AG04449 (cell line): Measurements from ENCODE around the gene SLU7.

ENCODE experiments used
- CTCF ChIA-PET: fragments of 350-600 bp; formaldehyde crosslinking; extraction: SDS; loops from one replicate; lab custom pipeline; 2021; ENCODE audit warnings: antibody characterized with exemption; lab: Yijun Ruan, JAX
- POLR2A ChIA-PET: fragments of 400-600, 350-600 bp; formaldehyde crosslinking; extraction: SDS; loops from one replicate; lab custom pipeline; 2020; ENCODE audit warnings: antibody characterized with exemption, inconsistent platforms; lab: Yijun Ruan, JAX
- DNase-seq: peaks from one replicate; pipeline ENCODE4 v3.0.0-alpha.2; 2010; ENCODE audit warnings: low read depth, low spot score
- H3K4me3 ChIP-seq: 2 replicates; pipeline ENCODE4 v1.5.1; 2011; ENCODE audit warnings: low read depth, mild to moderate bottlenecking, control low read depth, low read length
- CTCF ChIP-seq: IDR thresholded peaks from one replicate; pipeline ENCODE4 v1.5.1; 2011; ENCODE audit warnings: mild to moderate bottlenecking, moderate library complexity, low read length, control low read depth, inconsistent platforms; ENCODE audit not compliant: insufficient read depth; ENCODE audit errors: missing control alignments

Gene SLU7

GRCh38 chr5:160371294-160371693 lies 47.6 kb downstream of the SLU7 start:
- POLR2A ChIA-PET = no interaction called here
- H3K4me3 ChIP-seq = no peak overlapping the region
- DNase-seq = no peak
- no peak for TF ChIP-seq CTCF
- CTCF ChIA-PET = interaction anchor here (1.3 to 3.1 kb wide), 4 partner anchors 19 to 350 kb away, joined by 3 to 16 read pairs (median 14); no protein-coding TSS in a partner anchor

GRCh38 chr5:160370713-160371034 lies 48.2 kb downstream of the SLU7 start:
- peak overlapping the region; percentile 63 for H3K4me3 ChIP-seq
- DNase-seq = no peak
- POLR2A ChIA-PET = no interaction called here
- CTCF ChIA-PET = interaction anchor here (0.6 to 3.1 kb wide), 8 partner anchors 13 to 350 kb away, joined by 3 to 16 read pairs (median 3); no protein-coding TSS in a partner anchor
- TF ChIP-seq CTCF = no peak

- peak within 1 kb of the TSS; percentile 63 for H3K4me3 ChIP-seq
- POLR2A ChIA-PET = no interaction called here
- TF ChIP-seq CTCF = no peak
- no peak for DNase-seq
- CTCF ChIA-PET = interaction anchor here (0.6 to 3.1 kb wide), 10 partner anchors 12 to 349 kb away, joined by 3 to 16 read pairs (median 3); no protein-coding TSS in a partner anchor
Measured at GRCh38 chr5:160369990-160370712, 48.7 kb downstream of the SLU7 start, which contains the start of gene C1QTNF2. TSS of gene C1QTNF2 (minus strand) at chr5:160370626. CDS start at chr5:160355011, 15,615 bp downstream.

GRCh38 chr5:160367885-160368284 lies 51.0 kb downstream of the SLU7 start:
- TF ChIP-seq CTCF = no peak
- DNase-seq = no peak
- POLR2A ChIA-PET = no interaction called here
- CTCF ChIA-PET = interaction anchor here (2.2 to 3.7 kb wide), 3 partner anchors 22 to 346 kb away, joined by 8 to 12 read pairs (median 10); no protein-coding TSS in a partner anchor
- no peak overlapping the region for H3K4me3 ChIP-seq

GRCh38 chr5:160367261-160367660 lies 51.6 kb downstream of the SLU7 start:
- ChIA-PET CTCF (interaction anchor here (1.1 to 3.7 kb wide), 4 partner anchors 22 to 345 kb away, joined by 3 to 12 read pairs (median 9); no protein-coding TSS in a partner anchor), POLR2A (no interaction called here)
- no peak for TF ChIP-seq CTCF
- no peak for DNase-seq
- no peak overlapping the region for H3K4me3 ChIP-seq

GRCh38 chr5:160366230-160366629 lies 52.7 kb downstream of the SLU7 start:
- POLR2A ChIA-PET = no interaction called here
- no peak for DNase-seq
- TF ChIP-seq CTCF = no peak
- no peak overlapping the region for H3K4me3 ChIP-seq
- CTCF ChIA-PET = interaction anchor here (0.9 to 3.7 kb wide), 5 partner anchors 21 to 344 kb away, joined by 3 to 12 read pairs (median 8); no protein-coding TSS in a partner anchor
